CD4-positive, alpha-beta T cell treated with Interferon alpha-2 for 1 hour (primary cell): Measurements from ENCODE around the gene TPX2.
"Not testable (repeated sequence)": the region's sequence is repeated elsewhere in the genome, so short reads cannot be mapped to it uniquely, and the experiment has no call there.

Source experiments
- DNase-seq, 2 donors: peaks; one replicate each; pipeline ENCODE4 v3.0.0-alpha.2; 2020 to 2022

TPX2 gene

DNA sequence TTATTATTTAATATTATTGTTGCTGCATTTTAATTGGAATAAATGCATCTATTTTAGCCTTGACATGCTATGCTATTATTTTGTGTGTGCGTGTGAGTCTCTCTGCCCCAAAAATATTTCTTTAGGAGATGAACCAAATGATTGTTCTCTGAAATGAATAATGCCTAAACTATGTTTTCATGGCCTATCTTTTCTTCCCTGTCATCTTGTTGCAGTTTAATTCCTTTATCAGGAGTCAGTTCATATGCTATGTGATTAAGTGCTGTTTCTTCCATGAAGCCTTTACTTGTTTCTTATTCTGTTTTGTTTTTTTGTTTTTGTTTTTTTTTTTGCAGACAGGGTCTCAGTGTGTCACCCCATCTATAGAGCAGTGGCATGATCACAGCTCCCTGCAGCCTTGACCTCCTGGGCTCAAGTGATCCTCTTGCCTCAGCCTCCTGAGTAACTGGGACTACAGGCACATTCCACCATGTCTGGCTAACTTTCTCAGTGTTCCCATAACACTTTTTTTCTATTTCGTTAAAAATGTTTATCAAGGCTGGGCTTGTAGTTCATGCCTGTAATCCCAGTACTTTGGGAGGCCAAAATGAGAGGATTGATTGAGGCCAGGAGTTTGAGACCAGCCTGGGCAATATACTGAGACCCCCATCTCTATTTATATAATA, 25.7 kb downstream of the TPX2 start:
- DNase-seq = no peak

DNA sequence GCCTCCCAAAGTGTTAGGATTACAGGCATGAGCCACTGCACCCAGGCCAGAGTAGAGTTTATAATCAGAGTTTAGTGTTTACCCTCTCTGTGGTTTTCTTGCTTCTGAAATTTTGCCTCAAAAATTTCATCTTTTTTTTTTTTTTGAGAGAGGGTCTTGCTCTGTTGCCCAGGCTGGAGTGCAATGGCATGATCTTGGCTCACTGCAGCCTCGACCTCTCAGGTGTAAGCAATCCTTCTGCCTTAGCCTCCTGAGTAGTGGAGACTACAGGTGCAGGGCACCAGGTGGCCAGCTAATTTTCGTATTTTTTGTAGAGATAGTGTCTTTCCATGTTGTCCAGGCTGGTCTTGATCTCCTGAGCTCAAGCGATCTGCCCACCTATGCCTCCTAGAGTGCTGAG, 28.7 kb downstream of the TPX2 start:
- DNase-seq = no peak

DNA sequence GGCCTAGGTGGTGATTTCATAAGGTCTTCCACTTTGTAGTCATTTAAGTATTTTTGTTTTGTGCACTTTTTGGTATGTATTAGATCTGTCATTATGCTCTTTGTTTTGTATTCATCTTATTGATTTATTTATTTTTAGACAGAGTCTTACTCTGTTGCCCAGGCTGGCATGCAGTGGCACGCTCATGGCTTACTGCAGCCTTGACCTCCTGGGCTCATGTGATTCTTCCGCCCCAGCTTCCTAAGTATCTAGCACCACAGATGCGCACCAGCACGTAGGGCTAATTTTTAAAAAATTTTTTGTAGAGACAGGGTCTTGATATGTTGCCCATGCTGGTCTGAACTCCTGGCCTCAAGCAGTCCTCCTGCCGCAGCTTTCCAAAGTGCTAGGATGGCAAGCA, 30.6 kb downstream of the TPX2 start:
- no peak for DNase-seq

DNA sequence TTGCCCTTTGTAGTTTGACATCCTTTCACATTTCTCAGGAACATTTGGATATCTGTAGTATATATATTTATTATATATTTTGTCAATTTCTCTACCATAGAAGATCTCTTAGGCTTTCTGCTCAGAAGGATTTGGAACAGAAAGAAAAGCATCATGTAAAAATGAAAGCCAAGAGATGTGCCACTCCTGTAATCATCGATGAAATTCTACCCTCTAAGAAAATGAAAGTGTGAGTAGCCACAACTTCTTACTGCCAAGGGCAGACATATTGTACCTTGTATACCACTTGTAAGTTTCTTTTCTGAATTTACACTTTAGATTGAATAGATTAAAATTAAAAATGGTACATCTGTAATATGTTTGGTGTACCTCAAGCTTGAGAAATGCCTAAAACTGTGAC, 31.2 kb downstream of the TPX2 start:
- peak in 1 of 2 donors; percentile 23 for DNase-seq

DNA sequence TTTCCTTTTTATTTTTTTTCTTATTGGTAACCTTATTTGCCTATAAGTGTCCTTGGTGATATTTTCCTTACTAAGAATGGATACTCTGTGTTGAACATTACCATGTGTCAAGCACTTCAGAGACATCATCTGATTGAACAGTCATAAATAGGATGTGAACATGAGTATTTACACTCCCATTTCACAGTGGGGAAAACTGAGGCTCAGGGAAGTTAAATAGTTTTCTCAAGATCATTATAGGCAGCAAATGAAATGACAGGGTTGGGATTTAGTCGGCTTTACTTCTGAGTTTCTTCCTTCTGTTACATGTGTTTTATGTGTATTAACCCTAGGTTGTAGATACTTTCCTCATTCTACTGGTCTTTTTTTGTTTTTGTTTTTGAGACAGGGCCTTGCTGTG, 35.3 kb downstream of the TPX2 start:
- DNase-seq = no peak

DNA sequence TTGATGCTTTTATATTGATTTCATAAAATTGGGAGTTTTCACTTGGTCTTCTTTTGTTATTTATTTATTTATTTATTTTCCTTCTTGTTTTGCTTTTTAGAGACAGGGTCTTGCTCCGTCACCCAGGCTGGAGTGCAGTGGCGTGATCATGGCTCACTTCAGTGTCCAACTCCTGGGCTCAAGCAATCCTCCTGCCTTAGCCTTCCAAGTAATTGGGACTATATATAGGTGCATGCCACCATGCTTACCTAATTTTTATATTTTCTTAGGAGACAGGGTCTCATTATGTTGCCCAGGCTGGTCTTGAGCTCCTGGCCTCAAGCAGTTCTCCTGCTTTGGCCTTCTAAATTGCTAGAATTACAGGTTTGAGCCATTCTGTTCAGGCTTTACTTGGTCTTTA, 41.7 kb downstream of the TPX2 start:
- DNase-seq = no peak

DNA sequence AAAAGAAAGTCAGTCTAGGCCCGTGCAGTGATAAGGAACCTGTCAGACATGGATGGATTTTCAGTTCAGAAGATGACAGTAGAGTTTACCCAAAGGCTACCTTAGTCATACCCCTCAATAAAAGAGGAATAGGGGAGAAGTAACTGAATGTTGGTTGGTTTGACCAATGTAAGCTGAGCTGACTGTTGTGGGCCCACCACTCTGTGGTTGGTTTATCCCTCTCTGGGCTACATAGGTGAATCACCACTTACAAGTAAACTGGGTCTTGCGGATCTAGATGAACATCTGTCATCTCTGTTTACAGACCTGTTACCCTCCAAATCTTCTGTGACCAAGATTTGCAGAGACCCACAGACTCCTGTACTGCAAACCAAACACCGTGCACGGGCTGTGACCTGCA, 42.9 kb downstream of the TPX2 start:
- DNase-seq = no peak

DNA sequence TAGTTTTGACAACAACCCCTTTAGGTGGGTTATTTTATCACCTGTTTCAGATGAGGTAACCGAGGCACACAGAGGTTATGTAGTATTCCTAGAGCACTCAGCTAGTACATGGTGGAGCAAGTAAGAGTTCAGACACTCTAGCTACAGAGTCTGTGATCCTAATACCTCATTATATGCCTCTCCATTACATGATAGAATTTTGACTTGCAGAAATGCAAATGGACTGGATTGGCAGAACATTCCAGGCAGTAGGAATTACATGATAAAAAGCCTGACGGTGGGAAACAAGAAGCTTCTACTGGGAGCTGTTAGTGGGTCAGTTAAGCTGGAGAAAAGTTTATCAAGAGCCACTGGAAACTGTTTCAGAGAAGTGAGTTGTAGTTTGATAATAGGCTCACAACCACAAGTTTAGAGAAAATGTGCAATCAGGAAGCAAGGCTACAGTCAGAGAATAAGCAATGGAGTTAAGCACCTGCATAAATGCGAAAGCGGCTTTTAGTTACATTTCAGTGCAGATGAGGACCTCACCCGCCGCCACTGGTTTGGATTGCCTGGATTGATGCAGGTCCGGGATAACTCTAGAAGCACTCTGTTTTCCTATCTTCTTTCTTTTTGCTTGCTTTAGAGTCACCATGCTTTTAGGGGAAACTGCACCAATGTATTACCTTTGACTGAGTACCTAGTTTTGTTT, 45.4 kb downstream of the TPX2 start:
- no peak for DNase-seq

DNA sequence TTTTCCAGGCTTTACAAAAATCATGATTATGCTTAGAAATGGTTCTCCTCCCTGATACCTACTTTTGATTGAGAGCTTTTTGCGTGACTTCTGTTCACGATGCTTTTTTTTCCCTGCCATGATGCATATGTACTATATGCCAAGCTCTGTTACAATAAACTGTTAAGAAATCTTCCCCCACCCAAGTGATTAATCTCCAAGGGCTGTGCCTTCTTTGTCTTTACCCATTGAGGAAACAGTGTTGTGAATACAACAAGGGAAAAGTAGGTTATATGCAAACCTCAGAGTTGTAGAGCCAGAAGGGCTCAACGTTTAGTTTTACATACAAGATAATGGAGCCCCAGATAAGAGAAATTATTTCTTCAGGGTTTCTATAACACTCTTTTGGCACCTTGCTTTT, 46.0 kb downstream of the TPX2 start:
- no peak for DNase-seq

DNA sequence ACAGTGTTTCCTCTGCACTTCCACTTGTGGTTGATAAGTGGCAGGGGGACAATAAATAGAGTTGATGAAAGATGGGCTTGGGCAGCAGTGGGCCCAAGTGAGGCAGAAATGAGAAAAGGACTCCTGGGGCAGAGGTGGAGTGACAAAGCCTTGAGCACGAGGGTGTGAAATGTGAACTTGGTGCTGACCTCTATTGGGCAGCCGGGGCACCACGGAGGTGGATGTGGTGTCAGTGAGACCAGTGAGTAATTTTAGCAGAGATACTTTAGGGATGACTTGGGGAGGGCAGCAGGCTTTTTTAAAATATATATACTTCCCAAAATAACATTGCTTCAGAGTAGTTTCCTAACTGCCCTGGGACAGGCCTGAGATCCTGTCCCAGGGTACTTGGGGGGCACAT, 49.5 kb downstream of the TPX2 start:
- DNase-seq = no peak

DNA sequence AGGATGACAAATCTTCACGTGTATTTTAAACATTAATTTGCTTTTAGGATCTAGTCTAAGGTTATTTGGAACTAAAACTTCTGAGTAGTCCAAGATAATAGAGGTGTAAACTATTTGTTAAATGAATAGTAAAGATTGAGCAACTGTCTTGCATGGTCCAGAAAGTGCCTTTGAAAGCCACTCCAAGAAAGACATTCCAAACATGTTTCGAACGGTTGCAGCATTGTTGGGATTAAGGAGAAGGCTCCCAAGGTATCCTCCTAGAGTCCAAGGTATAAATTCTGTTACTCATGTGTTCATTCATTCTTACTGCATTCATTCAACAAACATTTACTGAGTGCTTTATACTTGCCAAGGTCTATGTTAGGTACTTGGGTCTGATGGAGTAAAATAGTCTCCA, 51.3 kb downstream of the TPX2 start:
- no peak for DNase-seq

DNA sequence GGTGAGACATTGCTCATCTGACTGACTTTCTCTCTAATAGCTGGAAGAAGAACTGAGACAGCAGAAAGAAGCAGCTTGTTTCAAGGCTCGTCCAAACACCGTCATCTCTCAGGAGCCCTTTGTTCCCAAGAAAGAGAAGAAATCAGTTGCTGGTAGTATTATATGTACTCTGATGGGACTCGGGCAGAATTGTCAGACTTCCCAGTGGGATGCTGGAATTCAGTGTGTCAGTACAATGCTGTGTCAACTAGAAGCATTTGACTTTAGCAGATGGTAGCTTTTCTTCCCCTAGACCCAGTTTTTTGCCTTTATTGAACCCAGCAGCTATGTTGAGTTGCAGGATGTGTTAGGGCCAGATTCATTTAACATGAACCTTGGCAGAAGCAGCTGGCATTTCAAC, 58.3 kb downstream of the TPX2 start:
- DNase-seq = no peak

DNA sequence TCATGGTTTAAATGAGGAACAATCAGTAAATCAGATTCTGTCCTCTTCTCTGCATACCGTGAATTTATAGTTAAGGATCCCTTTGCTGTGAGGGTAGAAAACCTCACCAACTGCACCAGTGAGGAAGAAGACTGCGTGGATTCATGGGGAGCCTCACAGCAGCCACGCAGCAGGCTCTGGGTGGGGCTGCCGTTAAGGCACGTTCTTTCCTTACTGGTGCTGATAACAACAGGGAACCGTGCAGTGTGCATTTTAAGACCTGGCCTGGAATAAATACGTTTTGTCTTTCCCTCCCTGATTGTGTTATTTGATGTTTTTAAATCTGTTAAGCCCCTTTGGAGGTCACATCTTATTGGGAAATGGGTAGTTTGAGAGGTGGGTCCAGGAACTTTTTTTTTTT, 62.4 kb downstream of the TPX2 start:
- no peak for DNase-seq

DNA sequence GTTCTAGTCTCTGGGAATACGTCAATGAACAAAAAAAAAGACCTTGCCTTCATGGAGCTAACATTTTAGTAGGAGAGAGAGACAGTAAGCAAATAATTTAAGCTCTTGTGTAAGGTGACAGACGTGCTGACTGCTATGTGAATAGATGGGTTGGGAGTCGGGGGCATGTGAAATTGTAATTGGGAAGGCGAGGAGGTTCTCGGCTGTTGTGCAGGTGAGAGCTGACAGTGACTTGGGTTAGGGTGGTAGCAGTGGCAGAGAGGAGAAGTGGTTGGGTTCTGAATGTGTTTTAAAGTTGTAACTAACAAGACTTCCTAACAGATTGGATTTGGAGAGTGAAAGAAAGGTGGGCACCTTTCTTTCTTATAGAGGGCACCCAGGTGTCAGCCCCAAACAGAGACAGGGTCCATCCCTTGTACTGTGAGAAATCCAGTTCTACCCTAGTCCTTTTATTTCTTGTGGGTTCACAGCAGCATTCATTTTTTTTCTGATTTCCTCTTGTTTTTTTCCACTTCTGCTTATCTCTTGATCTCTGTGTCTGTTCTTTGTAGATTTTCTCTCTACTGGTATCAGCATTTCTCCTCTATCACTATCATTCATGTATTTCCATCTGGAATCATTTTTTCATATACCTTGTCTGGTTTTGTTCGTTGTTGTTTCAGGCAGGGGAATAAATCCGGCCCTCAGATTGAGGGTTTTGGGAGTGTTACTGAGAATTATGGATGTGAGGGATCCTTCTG, 64.6 kb downstream of the TPX2 start:
- DNase-seq = no peak

DNA sequence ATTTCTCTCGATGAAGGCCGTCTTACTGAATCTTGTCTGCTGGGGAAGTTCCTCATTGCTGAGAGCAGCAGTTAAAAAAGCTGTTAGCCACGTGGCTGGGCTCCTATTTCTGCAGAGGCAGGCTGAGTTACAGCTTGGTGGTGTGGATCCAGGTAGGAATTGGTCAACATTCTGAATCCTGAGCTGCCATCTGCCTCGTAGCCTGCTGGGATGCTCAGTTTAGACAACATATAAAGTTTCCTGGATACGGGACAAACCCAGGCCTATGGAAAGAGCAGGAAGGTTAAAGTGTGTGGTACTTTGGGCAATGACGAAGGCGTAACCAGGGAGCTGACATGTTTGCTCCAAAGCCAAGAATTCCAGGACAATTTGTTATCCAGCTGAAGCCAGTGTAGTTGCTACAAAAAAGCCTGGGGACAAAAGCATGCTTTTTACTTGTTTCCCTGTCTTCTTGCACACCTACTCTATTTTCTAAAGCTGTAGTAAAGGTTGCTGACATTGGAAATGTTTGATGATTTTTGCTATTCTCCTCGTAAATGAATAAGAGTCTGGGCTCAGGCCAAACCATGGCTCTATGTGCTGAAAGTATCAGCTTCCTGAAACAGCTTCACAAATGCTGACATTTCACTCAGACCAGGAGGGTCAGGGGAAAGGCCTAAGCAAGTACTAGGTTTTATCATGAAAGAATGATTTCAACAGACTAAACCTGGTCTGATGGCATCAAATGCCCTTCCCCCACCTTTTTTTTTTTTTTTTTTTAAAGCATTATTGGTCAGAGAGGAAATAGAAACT, 67.7 kb downstream of the TPX2 start:
- DNase-seq = no peak

DNA sequence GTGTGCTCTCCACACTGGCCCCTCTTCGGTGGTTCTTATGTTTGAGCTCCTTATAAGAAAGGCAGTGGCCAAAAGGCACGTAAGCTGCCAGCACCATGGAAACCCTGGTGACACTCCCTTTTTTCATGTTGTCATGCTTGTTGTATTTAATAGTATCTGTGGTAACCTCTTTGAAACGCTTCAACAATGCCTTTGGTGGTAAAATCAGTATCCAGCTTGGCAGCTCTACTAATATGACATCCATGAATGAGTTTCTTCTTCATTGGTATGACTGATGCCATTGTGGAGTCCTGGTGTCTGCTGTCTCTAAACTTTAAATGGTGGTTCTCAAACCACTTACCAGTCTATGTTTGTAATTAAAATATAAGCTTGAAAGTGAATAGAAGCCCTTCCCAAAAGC, 69.4 kb downstream of the TPX2 start:
- no peak for DNase-seq

DNA sequence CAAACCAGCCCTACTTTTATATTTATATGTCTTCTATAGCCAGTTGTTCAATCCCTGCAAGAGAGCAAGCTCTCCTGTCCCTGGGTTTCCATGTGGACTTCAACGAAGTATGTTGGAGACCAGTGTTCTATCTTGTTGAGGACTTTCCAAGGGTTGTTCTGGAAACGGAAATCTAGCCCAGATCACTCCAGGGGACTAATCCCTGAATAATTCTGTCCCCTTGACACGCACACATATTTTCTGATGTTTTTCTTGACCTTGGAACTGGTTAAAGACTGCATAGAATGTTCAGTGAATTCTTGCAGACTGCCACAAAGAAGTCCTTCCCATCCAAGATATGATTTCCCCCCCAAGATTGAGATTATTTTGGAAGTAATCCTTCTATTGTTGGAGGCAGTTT, 70.6 kb downstream of the TPX2 start:
- DNase-seq = no peak

DNA sequence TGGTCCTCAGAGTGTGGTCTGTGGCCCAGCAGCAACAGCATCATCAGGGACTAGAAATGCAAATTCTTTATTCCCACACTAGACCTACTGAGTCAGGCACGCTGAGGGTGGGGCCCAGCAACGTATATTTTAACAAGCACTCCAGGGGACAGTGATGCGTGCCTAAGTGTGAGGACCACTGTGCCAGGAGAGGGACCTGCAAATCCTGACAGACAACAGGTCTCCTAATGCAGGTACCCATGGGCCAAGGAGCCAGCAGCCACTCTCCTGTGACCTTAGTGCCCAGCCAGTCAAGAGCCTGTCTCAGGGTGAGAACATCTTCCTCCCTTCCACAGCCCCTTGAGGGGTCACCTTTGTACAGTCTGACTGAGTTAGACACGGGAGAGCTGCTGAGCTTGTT, 72.1 kb downstream of the TPX2 start:
- no peak for DNase-seq

DNA sequence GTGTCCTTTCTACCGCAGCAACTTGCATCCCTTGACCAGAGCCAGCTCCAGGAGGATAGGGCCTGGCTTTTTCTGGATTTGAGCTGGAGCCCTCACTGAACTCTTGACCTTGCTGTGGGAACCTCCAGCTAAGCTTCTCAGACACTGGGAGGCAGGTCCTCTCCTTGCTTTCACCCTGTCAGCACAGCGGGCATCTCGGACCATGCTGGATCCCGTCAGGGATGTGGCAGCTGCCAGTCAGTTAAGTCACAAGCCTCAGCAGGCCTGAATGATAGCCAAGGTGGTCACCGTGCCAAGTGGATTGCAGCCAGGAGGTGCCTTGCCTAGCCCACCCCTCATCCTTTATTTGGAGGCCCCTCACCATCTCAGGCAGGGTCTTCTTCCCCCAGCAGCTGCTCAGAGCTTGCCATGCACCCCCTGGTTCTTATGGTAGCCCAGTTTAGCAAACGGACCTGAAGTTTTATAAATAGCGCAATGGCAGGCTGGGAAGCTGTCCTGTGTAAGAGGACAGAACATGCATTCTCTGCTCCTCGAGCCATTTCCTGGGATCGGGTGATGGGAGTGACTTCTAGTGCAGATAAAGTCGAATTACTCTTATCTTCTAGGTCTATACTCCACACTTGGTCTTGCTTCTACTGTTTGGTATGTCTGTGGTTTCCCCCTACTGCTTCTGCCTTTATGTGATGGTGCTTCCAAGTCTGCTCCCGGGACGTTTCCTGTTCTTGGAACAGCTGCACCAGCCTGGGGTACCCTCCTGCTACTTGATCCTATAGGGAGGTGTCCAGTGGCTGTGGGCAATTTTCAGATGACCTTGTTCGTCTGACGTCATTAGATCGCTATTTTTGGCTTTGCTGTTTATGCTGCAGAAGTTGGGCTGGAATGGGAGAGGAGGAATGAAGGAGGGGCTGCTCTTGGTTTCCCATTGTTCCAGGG, 73.0 kb downstream of the TPX2 start:
- no peak for DNase-seq

DNA sequence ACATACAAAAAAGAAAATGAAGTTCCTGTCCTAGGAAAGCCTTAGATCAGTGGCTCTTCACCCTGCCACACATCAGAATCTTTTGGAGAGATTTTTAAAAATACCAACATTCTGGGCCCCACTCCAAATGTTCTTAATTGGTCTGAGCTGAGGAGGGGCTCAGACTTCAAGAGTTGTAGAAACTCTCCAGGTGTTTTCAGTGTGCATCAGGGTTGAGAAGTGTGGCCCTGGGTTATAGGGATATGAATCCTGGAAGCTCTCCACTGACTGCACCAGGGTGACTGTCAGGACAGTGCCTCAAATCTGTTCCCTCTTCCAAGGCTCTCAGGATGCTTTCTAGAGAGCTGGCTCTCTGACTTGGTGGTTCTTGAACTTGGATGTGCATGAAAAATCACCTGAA, 74.5 kb downstream of the TPX2 start:
- DNase-seq = no peak

DNA sequence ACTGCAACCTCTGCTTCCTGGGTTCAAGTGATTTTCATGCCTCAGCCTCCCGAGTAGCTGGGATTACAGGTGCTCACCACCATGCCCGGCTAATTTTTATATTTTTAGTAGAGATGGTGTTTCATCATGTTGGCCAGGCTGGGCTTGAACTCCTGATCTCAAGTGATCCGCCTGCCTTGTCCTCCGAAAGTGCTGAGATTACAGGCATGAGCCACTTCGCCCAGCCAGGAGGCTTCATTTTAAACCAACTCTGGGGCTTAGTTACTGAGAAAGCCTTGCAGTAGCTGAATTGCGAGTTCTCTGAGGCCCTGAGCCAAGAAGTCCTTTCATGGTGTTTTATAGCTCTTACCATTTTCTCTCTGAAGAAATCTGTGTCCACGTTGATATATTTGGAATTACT, 75.1 kb downstream of the TPX2 start:
- not testable (repeated sequence) for DNase-seq
